A549 (cell line): Measurements from ENCODE around the gene ANKRD40CL. TPM values are rescaled to one million over a fixed set of nuclear protein-coding genes. Genes with fewer than 3 reads are reported as not detected.

Source experiments
- ATAC-seq, 2 experiments: fragments of 200-7000 bp in 1 of 2; fragments of >200 bp in 1 of 2; cut with Nextera tagmentation in 1 of 2; cut with Tn5 transposase in 1 of 2; 3 replicates each; pipeline versions ENCODE4 v1.8.0 to v1.9.1; 2018 to 2020; ENCODE audit warnings: mild to moderate bottlenecking in 1 of 2, moderate library complexity in 1 of 2
- CTCF ChIA-PET: fragments of 300-600 bp; sonication (Branson Sonifier 250); formaldehyde crosslinking; extraction: SDS; loops from one replicate; lab custom pipeline; 2021; ENCODE audit warnings: antibody characterized with exemption, inconsistent platforms; lab: Yijun Ruan, JAX
- POLR2A ChIA-PET: fragments of 350-600 bp; formaldehyde crosslinking; extraction: SDS; loops from one replicate; lab custom pipeline; 2021; ENCODE audit warnings: antibody characterized with exemption, inconsistent platforms; lab: Yijun Ruan, JAX
- DNase-seq, 2 experiments: peaks; one replicate each; pipeline versions ENCODE4 v3.0.0 to v3.0.0-alpha.2; 2011 to 2016; ENCODE audit warnings: low read depth in 1 of 2, low spot score in 1 of 2
- FAIRE-seq: peaks from 2 replicates; lab custom pipeline; 2011; peaks lifted over from hg19 to GRCh38; lab: Jason Lieb, UNC
- H3K27ac ChIP-seq, 2 experiments: fragments of >200 bp; sonication (Bioruptor Twin); formaldehyde crosslinking; 3 replicates each; pipeline ENCODE4 v1.5.1; 2016 to 2017
- H3K4me1 ChIP-seq: fragments of >200 bp; sonication (Bioruptor Twin); formaldehyde crosslinking; 3 replicates; pipeline ENCODE4 v1.6.1; 2016
- H3K4me2 ChIP-seq: fragments of >200 bp; sonication (Bioruptor Twin); formaldehyde crosslinking; 3 replicates; pipeline ENCODE4 v1.6.1; 2016
- H3K4me3 ChIP-seq: fragments of >200 bp; sonication (Bioruptor Twin); formaldehyde crosslinking; 3 replicates; pipeline ENCODE4 v1.5.1; 2016
- H3K9me3 ChIP-seq: fragments of >200 bp; sonication (Bioruptor Twin); formaldehyde crosslinking; 3 replicates; pipeline ENCODE4 v1.6.1; 2016
- ATOH8 ChIP-seq: fragments of 250-450 bp; sonication (Bioruptor Pico); IDR thresholded peaks from 2 replicates; pipeline ENCODE4 v1.5.0; 2020; ENCODE audit warnings: low read depth, mild to moderate bottlenecking, moderate library complexity
- CBX8 ChIP-seq: fragments of 200-600 bp; sonication (generic); IDR thresholded peaks from 2 replicates; pipeline ENCODE4 v1.6.1; 2016
- CHD2 ChIP-seq: fragments of 150-350 bp; IDR thresholded peaks from 2 replicates; pipeline ENCODE4 v1.6.1; 2014; ENCODE audit warnings: low read length; ENCODE audit not compliant: partially characterized antibody
- CHD4 ChIP-seq: fragments of 200-600 bp; sonication (generic); IDR thresholded peaks from 2 replicates; pipeline ENCODE4 v1.6.1; 2016; ENCODE audit warnings: antibody characterized with exemption, mild to moderate bottlenecking, borderline replicate concordance
- EP300 ChIP-seq, 2 experiments: fragments of >200 bp; sonication (Bioruptor Twin); formaldehyde crosslinking; IDR thresholded peaks; 2 replicates in 1 of 2; 3 replicates in 1 of 2; pipeline ENCODE4 v1.6.1; 2016 to 2017
- ESRRA ChIP-seq: fragments of 150-350 bp; IDR thresholded peaks from 2 replicates; pipeline ENCODE4 v1.6.1; 2014; ENCODE audit warnings: mild to moderate bottlenecking, low read length, borderline replicate concordance
- FOXS1 ChIP-seq: fragments of 250-450 bp; sonication (Bioruptor Pico); IDR thresholded peaks from 2 replicates; pipeline ENCODE4 v1.5.0; 2020; ENCODE audit warnings: mild to moderate bottlenecking, moderate library complexity
- GATA3 ChIP-seq: IDR thresholded peaks from 2 replicates; pipeline ENCODE4 v1.6.1; 2012; ENCODE audit warnings: borderline replicate concordance
- HES2 ChIP-seq: fragments of >200 bp; sonication (Bioruptor Twin); formaldehyde crosslinking; IDR thresholded peaks from 2 replicates; pipeline ENCODE4 v1.6.1; 2016
- HMGXB4 ChIP-seq: fragments of 250-450 bp; sonication (Bioruptor Pico); IDR thresholded peaks from 2 replicates; pipeline ENCODE4 v1.5.0; 2021; ENCODE audit warnings: mild to moderate bottlenecking, moderate library complexity, borderline replicate concordance
- JUN ChIP-seq, 2 experiments: fragments of >200 bp; sonication (Bioruptor Twin); formaldehyde crosslinking; IDR thresholded peaks; 2 replicates in 1 of 2; 3 replicates in 1 of 2; pipeline ENCODE4 v1.6.1; 2016 to 2017
- KDM5A ChIP-seq: fragments of 200-600 bp; sonication (generic); IDR thresholded peaks from 2 replicates; pipeline ENCODE4 v1.6.1; 2016; ENCODE audit warnings: antibody characterized with exemption, mild to moderate bottlenecking
- NFE2L2 ChIP-seq: fragments of 150-350 bp; conservative IDR thresholded peaks from 2 replicates; pipeline ENCODE4 v1.6.1; 2014; ENCODE audit warnings: low read length
- NPAS2 ChIP-seq: fragments of 250-450 bp; sonication (Bioruptor Pico); IDR thresholded peaks from 2 replicates; pipeline ENCODE4 v1.8.0; 2022; ENCODE audit warnings: mild to moderate bottlenecking, moderate library complexity, borderline replicate concordance
- NR3C1 ChIP-seq: fragments of >200 bp; sonication (Bioruptor Twin); formaldehyde crosslinking; IDR thresholded peaks from 3 replicates; pipeline ENCODE4 v1.6.1; 2017
- POLR2AphosphoS2 ChIP-seq: conservative IDR thresholded peaks from 2 replicates; pipeline ENCODE4 v1.6.1; 2012; ENCODE audit warnings: low read length, improper control_type of control experiment, inconsistent platforms
- RAD21 ChIP-seq, 2 experiments: fragments of >200 bp in 1 of 2; sonication (Bioruptor Twin) in 1 of 2; formaldehyde crosslinking in 1 of 2; IDR thresholded peaks in 1 of 2; conservative IDR thresholded peaks in 1 of 2; 2 replicates in 1 of 2; 3 replicates in 1 of 2; pipeline ENCODE4 v1.6.1; 2012 to 2018; ENCODE audit warnings: inconsistent platforms in 1 of 2
- RARB ChIP-seq: fragments of 250-450 bp; sonication (Bioruptor Pico); IDR thresholded peaks from 2 replicates; pipeline ENCODE4 v1.8.0; 2021; ENCODE audit warnings: mild to moderate bottlenecking, moderate library complexity
- REST ChIP-seq: fragments of 200-600 bp; sonication (generic); IDR thresholded peaks from 2 replicates; pipeline ENCODE4 v1.6.1; 2016; ENCODE audit warnings: antibody characterized with exemption, mild to moderate bottlenecking, moderate library complexity
- RFX5 ChIP-seq: fragments of 450-650 bp; IDR thresholded peaks from 2 replicates; pipeline ENCODE4 v1.7.1; 2014; ENCODE audit warnings: antibody characterized with exemption, mild to moderate bottlenecking, moderate library complexity
- RNF2 ChIP-seq: fragments of 200-600 bp; sonication (generic); IDR thresholded peaks from 2 replicates; pipeline ENCODE4 v1.6.1; 2016; ENCODE audit warnings: low read depth, mild to moderate bottlenecking, antibody characterized with exemption, moderate library complexity, borderline replicate concordance
- TFCP2L1 ChIP-seq: fragments of 250-450 bp; sonication (Bioruptor Pico); IDR thresholded peaks from 2 replicates; pipeline ENCODE4 v1.5.0; 2021; ENCODE audit warnings: mild to moderate bottlenecking
- TP53 ChIP-seq: fragments of 250-450 bp; sonication (Bioruptor Pico); IDR thresholded peaks from 2 replicates; pipeline ENCODE4 v1.5.0; 2021; ENCODE audit warnings: mild to moderate bottlenecking, moderate library complexity
- ZNF302 ChIP-seq: fragments of 250-450 bp; sonication (Bioruptor Pico); IDR thresholded peaks from 2 replicates; pipeline ENCODE4 v1.9.0; 2021; ENCODE audit warnings: inconsistent platforms, mild to moderate bottlenecking, moderate library complexity
- WGBS: methylation state at CpG from one replicate; pipeline ENCODE4 v1.1.6; 2017; ENCODE audit errors: missing lambda C conversion rate; 5-methylcytosine and 5-hydroxymethylcytosine counted together
- polyA plus RNA-seq, 4 experiments: library from polyadenylated mRNA; depleted of rRNA in 3 of 4; stranded (reverse); fragments of >200 nt; fragmentation: RNase III in 1 of 4; extraction: RNeasy Plus Mini Kit Qiagen cat#74134 plus additional on column Dnase treatment in 1 of 4; gene quantifications; 2 replicates in 3 of 4; 3 replicates in 1 of 4; pipeline ENCODE4 v1.2.3, GENCODE V29; 2011 to 2017
- TF ChIP-seq, protein P1 (sequence below): IDR thresholded peaks from 2 replicates; pipeline ENCODE4 v1.6.1; 2012
- TF ChIP-seq, protein P2 (sequence below): fragments of 150-350 bp; IDR thresholded peaks from 2 replicates; pipeline ENCODE4 v1.6.1; 2014; ENCODE audit warnings: low read depth, mild to moderate bottlenecking, low read length

The ANKRD40CL gene
- polyA plus RNA-seq, 2 of the 4 experiments (the other 2 are of a cell fraction): 0.13 to 0.18 TPM

- POLR2A ChIA-PET: no interaction called here
- DNase-seq: no peak
- WGBS: 91% methylated on average over 6 of the region's 6 CpGs
- no peak for TF ChIP-seq TP53 (CRISPR knock-in tag)
- TF ChIP-seq REST: no peak
- TF ChIP-seq NPAS2 (CRISPR knock-in tag): no peak
- no peak for TF ChIP-seq GATA3
- no peak for TF ChIP-seq KDM5A
- TF ChIP-seq HMGXB4 (CRISPR knock-in tag): no peak
- TF ChIP-seq CBX8: no peak
- TF ChIP-seq ATOH8 (CRISPR knock-in tag): no peak
- no peak for TF ChIP-seq ZNF302 (CRISPR knock-in tag)
- no peak for TF ChIP-seq CHD2
- TF ChIP-seq RAD21 (conservative IDR thresholded peaks at IDR 0.05 in 1 of 2, IDR thresholded peaks at IDR 0.05 in 1 of 2): no peak
- no peak for TF ChIP-seq TFCP2L1 (CRISPR knock-in tag)
- no peak for TF ChIP-seq RFX5
- TF ChIP-seq POLR2AphosphoS2: no peak
- TF ChIP-seq RNF2: no peak
- no peak for FAIRE-seq
- H3K4me2 ChIP-seq: no peak overlapping the region
- no peak overlapping the region for H3K27ac ChIP-seq
- CTCF ChIA-PET: interaction anchor here (1.2 to 10.5 kb wide), 5 partner anchors 10 to 58 kb away, joined by 3 to 114 read pairs (median 28); no protein-coding TSS in a partner anchor
- H3K9me3 ChIP-seq: no peaks in the 10 kb centered on the region
- no peaks in the 10 kb centered on the region for H3K4me1 ChIP-seq
- no peak overlapping the region for H3K4me3 ChIP-seq
- ATAC-seq: no peak
Measured at GRCh38 chr17:50794361-50794760, 27.0 kb upstream of the ANKRD40CL start.

- FAIRE-seq: no peak
- H3K9me3 ChIP-seq: no peaks in the 10 kb centered on the region
- ATAC-seq: no peak
- no peak for TF ChIP-seq EP300 (IDR thresholded peaks at IDR 0.05)
- H3K4me2 ChIP-seq: no peak overlapping the region
- H3K27ac ChIP-seq: no peak overlapping the region
- no peaks in the 10 kb centered on the region for H3K4me1 ChIP-seq
- ChIA-PET POLR2A (no interaction called here), CTCF (interaction anchor here (1.2 to 4.0 kb wide), 2 partner anchors 10 to 24 kb away, joined by 3 to 28 read pairs; no protein-coding TSS in a partner anchor)
- 72% methylated on average over 8 of the region's 8 CpGs for WGBS
- H3K4me3 ChIP-seq: no peak overlapping the region
- DNase-seq: no peak
Measured at GRCh38 chr17:50793007-50793406, 25.7 kb upstream of the ANKRD40CL start.

GRCh38 chr17:50792132-50792531 lies 24.8 kb upstream of the ANKRD40CL start:
- FAIRE-seq (no peak), DNase-seq (no peak), ATAC-seq (no peak)
- POLR2A ChIA-PET: no interaction called here
- CTCF ChIA-PET: interaction anchor here (1.2 to 4.0 kb wide), 5 partner anchors 9 to 157 kb away, joined by 3 to 28 read pairs (median 5); no protein-coding TSS in a partner anchor
- Histone ChIP-seq H3K4me3 (no peak overlapping the region), H3K9me3 (no peaks in the 10 kb centered on the region), H3K4me1 (no peaks in the 10 kb centered on the region), H3K27ac (no peak overlapping the region), H3K4me2 (no peak overlapping the region)
- 90% methylated on average over 7 of the region's 7 CpGs for WGBS
- TF ChIP-seq FOXS1 (CRISPR knock-in tag) (no peak), KDM5A (no peak), JUN (IDR thresholded peaks at IDR 0.05) (no peak), NPAS2 (CRISPR knock-in tag) (no peak), CBX8 (no peak), ESRRA (no peak), CHD2 (no peak), NFE2L2 (no peak), RFX5 (no peak), ZNF302 (CRISPR knock-in tag) (no peak), CHD4 (no peak), RARB (CRISPR knock-in tag) (no peak), HES2 (no peak), NR3C1 (no peak)
- TF ChIP-seq, protein P1, sequence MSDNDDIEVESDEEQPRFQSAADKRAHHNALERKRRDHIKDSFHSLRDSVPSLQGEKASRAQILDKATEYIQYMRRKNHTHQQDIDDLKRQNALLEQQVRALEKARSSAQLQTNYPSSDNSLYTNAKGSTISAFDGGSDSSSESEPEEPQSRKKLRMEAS: no peak
- TF ChIP-seq, protein P2, sequence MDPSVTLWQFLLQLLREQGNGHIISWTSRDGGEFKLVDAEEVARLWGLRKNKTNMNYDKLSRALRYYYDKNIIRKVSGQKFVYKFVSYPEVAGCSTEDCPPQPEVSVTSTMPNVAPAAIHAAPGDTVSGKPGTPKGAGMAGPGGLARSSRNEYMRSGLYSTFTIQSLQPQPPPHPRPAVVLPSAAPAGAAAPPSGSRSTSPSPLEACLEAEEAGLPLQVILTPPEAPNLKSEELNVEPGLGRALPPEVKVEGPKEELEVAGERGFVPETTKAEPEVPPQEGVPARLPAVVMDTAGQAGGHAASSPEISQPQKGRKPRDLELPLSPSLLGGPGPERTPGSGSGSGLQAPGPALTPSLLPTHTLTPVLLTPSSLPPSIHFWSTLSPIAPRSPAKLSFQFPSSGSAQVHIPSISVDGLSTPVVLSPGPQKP: no peak
